Measurements from ENCODE around the gene CEP83.
"Not testable (repeated sequence)": the region's sequence is repeated elsewhere in the genome, so short reads cannot be mapped to it uniquely, and the experiment has no call there.

The CEP83 gene

DNA sequence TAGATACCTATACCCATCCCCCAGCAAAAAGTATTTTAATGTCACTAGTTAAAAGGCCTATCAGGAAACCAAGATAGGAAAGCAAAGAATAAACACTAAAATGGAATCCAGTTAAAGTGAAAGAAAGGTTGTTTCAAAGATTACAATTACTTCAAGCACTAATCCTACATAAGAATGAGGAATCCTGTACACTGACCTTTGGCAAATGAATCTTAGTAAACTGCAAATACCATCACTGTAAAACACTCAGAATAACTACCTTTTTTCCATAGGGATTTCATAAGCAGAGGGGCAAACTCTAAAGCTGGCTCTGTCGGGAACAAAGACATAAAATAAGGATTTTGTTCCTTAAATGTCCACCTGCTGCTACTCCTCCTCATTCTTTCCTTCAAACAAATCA lies 25.9 kb downstream of the CEP83 start:
- no peak for DNase-seq (ENCODE audit: low read depth)

DNA sequence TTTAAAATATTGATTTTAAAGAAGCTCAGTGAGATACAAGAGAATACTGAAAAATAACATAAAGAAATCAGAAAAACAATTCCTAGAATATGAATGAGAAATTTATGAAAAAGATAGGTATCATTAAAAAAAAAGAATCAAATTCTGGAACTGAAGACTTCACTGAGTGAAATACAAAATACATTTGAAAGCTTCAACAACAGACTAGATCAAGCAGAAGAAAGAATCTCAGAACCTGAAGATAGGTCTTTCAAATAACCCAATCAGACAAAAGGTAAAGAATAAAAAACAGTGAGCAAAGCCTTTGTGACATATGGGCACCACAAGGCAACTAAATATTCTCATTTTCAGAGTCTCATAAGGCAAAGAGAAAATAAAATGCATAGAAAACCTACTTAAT lies 29.4 kb downstream of the CEP83 start:
- no peak for DNase-seq (ENCODE audit: low read depth)

- no peak for DNase-seq (ENCODE audit: low read depth)
Measured at GRCh38 chr12:94429633-94430032, 30.0 kb downstream of the CEP83 start.

- DNase-seq (ENCODE audit: low read depth), result no peak
Measured at GRCh38 chr12:94429191-94429590, 30.5 kb downstream of the CEP83 start.

- no peak for DNase-seq (ENCODE audit: low read depth)
Measured at GRCh38 chr12:94427501-94428381, 31.9 kb downstream of the CEP83 start.

GRCh38 chr12:94426049-94426448 lies 33.6 kb downstream of the CEP83 start:
- DNase-seq (ENCODE audit: low read depth), result no peak

- not testable (repeated sequence) for DNase-seq (ENCODE audit: low read depth)
Measured at GRCh38 chr12:94424830-94425229, 34.8 kb downstream of the CEP83 start.

- DNase-seq (ENCODE audit: low read depth), result no peak
Measured at GRCh38 chr12:94421868-94422740, 37.6 kb downstream of the CEP83 start.

- DNase-seq (ENCODE audit: low read depth), result no peak
Measured at GRCh38 chr12:94418517-94418916, 41.1 kb downstream of the CEP83 start.

DNA sequence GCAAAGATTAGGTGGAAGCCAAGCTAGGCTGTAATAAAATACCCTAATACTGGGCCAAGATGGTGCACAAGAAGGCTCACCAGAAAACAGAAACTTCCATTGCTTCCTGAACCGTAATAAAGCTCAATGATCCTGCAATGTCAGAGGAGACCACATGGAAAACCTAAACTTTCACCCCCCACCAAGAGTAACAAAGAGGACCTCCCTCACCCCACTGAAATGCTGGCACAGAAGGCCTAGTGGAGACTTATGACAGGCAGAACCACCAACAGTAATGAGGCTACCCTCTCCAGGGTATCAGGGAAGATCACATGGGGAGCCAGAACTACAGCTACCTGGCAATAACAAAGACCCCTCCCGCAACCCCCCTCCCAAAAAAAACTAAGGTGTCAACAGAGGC lies 43.1 kb downstream of the CEP83 start:
- DNase-seq (ENCODE audit: low read depth), result no peak

DNA sequence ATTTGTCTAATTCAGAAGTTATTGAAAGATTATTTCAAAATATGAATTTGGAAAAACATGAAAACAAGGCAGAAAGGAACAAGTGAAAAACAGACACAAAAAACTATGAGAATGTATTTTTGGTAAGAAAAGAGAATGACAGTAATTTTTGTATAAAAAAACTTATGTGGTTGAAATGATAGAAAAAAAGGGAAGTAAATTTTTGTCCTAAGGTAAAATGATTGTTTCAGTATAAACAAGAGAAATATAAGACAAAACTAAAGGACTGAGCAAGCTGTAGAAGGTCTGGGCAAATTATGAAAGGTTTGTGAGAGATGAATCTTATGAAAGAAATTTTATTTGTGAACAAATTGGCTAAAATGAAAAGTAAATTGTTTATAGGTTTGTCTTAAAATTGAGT lies 44.6 kb downstream of the CEP83 start:
- no peak for DNase-seq (ENCODE audit: low read depth)

- no peak for DNase-seq (ENCODE audit: low read depth)
Measured at GRCh38 chr12:94405413-94406116, 54.1 kb downstream of the CEP83 start.

DNA sequence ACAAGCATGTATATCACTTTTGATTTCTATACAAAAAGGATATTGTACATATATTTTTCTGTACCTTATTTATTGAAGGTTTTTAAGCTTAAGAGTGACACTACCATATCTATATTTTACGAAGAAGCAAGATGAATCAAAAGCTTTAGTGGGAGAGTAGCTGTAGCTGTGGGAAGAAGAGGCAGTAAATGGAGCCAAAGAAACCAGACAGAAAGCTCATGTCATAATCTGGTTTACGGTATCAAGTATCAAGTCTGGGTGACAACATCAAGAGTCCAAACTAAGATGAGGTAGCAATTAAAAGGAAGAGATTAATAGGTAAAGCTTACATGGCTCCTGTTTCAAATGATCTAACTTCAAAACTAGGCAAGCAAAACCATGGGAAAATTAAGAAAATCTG lies 54.8 kb downstream of the CEP83 start:
- DNase-seq (ENCODE audit: low read depth), result no peak

DNA sequence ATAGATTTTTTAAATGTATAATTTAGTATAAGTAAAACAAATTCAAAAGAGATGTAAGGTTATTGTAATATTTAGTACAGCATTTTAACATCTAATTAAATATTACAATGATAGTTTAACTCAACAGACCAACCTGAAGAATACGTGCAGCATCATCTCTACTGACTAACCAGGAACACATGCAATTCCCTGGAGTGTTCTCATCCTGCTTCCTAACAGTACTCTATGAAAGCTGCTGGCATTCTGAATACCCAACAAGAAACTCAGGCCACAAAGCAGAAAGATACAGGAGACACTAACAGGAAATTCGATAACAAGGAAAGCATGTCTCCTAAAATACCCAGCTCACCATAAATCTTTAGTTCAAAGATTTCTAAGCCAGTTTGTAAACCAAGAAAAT lies 58.3 kb downstream of the CEP83 start:
- no peak for DNase-seq (ENCODE audit: low read depth)

- DNase-seq (ENCODE audit: low read depth), result not testable (repeated sequence)
Measured at GRCh38 chr12:94398685-94399084, 61.0 kb downstream of the CEP83 start.

- DNase-seq (ENCODE audit: low read depth), result no peak
Measured at GRCh38 chr12:94397401-94397800, 62.3 kb downstream of the CEP83 start.

DNA sequence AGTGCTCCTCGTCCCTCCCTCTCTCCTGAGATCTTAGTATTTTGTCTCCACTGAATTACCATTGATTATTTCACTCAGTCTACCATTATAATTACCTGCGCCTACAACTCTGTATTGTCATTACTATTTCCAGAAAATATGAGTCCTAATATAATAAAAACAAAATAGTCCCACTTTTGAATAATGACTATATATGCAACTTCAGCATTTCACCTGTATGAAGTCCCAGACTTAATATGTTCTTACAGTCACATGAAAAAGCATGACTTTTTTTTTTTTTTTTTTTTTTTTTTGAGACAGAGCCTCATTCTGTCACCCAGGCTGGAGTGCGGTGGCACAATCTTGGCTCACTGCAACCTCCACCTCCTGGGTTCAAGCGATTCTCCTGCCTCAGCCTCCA lies 63.7 kb downstream of the CEP83 start:
- DNase-seq (ENCODE audit: low read depth), result not testable (repeated sequence)

GRCh38 chr12:94390130-94390485 lies 69.6 kb downstream of the CEP83 start:
- no peak for DNase-seq (ENCODE audit: low read depth)

DNA sequence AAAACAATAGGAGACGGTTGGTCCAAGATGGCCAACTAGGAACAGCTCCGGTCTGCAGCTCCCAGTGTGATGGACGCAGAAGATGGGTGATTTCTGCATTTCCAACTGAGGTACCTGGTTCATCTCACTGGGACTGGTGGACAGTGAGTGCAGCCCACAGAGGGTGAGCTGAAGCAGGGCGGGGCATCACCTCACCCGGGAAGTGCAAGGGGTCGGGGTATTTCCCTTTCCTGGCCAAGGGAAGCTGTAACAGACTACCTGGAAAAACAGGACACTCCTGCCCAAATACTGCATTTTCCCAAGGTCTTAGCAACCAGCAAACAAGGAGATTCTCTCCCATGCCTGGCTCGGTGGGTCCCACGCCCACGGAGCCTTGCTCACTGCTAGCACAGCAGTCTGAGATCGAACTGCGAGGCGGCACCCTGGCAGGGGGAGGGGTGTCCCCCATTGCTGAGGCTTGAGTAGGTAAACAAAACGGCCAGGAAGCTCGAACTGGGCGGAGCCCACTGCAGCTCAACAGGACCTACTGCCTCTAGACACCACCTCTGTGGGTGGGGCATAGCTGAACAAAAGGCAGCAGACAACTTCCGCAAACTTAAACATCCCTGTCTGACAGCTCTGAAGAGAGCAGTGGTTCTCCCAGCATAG lies 70.1 kb downstream of the CEP83 start:
- not testable (repeated sequence) for DNase-seq (ENCODE audit: low read depth)

GRCh38 chr12:94386422-94386821 lies 73.2 kb downstream of the CEP83 start:
- DNase-seq (ENCODE audit: low read depth), result no peak

- no peak for DNase-seq (ENCODE audit: low read depth)
Measured at GRCh38 chr12:94384030-94384429, 75.6 kb downstream of the CEP83 start.

DNA sequence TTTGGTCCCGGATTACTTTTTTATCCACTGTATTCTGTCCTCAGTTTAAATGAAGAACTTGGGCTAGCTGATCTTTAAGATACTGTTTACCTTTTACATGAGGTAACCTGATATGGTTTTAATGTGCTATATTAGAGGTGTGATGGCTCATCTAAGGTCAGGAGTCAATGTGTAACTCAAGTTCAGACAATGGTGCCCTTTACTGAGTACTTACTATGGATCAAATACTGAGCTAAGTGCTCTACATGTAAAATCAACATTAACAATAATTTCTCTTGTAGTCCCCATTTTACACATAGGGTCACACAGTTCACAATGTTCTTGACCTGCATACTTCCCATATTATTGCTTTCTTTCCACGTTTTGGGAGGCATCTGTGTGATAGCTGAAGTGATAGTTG lies 79.2 kb downstream of the CEP83 start:
- DNase-seq (ENCODE audit: low read depth), result no peak

Data from stimulated activated CD8-positive, alpha-beta memory T cell treated with anti-CD3 and anti-CD28 coated beads, Interleukin-12 subunit alpha, Interleukin-12 subunit beta, amount 100 ng/mL, for 1 hour (primary cell).